GM12892 (cell line): ENCODE measurements around the gene VPS16.
"Not testable (repeated sequence)": the region's sequence is repeated elsewhere in the genome, so short reads cannot be mapped to it uniquely, and the experiment has no call there.

Source experiments
- DNase-seq: peaks from one replicate; pipeline ENCODE4 v3.0.0; 2011; ENCODE audit not compliant: insufficient read length
- FAIRE-seq: peaks from 2 replicates; lab custom pipeline; 2011; peaks lifted over from hg19 to GRCh38; lab: Jason Lieb, UNC
- POLR2A ChIP-seq: IDR thresholded peaks from 2 replicates; pipeline ENCODE4 v1.6.1; 2011; ENCODE audit warnings: low read depth, low read length, control low read depth
- POLR2AphosphoS5 ChIP-seq: IDR thresholded peaks from 2 replicates; pipeline ENCODE4 v1.6.1; 2011; ENCODE audit warnings: low read depth, low read length, control low read depth
- TAF1 ChIP-seq: IDR thresholded peaks from 2 replicates; pipeline ENCODE4 v1.6.1; 2011; ENCODE audit warnings: low read depth, mild to moderate bottlenecking, control low read depth, low read length, borderline replicate concordance

VPS16 gene

DNA sequence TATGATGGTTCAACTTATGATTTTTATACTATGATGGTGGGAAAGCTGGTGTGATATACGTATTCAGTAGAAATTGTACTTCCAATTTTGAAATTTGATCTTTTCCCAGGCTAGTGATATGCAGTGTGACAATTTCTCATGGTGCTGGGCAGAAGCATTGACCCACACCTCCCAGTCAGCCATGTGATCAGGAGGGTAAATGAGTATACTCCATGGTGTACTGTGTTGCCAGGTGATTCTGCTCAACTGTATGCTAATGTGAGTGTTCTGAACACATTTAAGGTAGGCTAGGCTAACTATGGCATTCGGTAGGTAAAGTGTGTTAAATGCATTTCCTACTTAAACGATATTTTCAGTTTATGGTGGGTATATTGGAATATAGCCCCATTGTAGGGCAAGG is 51.8 kb downstream of the VPS16 start:
- DNase-seq = no peak
- no peak for FAIRE-seq
- TF ChIP-seq POLR2AphosphoS5 (no peak), POLR2A (no peak), TAF1 (no peak)

DNA sequence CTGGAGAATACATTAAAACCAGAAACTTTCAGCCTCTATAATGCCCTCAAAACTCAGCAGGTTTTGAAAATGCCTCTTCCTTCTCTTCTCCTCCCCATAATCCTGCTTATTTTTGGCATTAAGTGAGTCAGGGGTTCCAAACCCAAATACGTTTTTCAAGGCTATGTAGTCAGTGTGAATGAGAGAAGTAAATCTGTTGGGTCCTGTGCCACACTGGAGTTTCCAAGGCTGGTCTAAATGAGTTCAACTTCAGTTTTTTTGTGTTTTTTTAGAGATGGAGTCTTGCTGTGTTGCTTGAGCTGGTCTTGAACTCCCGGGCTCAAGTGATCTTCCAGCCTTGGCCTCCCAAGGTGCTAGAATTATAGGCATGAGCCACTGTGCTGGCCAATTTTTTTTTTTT is 53.7 kb downstream of the VPS16 start:
- FAIRE-seq (no peak), DNase-seq (no peak)
- no peak for TF ChIP-seq POLR2AphosphoS5
- TF ChIP-seq POLR2A = no peak
- no peak for TF ChIP-seq TAF1

DNA sequence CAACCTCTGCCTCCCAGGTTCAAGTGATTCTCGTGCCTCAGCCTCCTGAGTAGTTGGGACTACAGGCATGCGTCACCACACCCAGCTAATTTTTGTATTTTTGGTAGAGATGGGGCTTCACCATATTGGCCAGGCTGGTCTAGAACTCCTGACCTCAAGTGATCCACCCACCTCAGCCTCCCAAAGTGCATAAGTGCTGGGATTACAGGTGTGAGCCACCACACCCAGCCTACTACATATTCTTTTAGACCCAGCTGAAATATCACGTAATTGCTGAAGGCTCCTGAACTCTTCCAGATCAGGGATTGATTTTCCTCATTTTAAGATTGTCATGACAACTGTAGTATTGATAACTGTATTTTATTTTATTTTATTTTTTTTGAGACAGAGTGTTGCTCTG is 54.6 kb downstream of the VPS16 start:
- not testable (repeated sequence) for DNase-seq, FAIRE-seq

DNA sequence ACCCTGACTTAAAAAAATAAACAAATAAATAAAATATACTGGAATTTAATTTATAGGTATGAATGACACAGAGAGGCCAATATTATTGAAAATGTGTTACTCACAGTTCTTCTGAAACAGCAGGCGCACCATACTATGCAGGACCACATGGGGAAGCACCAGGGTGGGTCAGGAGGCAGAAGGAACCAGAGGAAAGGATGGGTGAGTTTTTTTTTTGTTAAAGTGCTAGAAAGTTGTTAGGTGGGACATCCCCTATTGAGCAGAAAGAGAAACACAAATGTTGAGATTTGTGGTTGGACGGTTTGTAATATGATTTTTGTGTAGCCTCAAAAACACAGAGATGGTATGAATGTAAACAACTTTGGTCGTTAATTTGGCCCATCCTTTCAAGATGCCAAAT is 58.7 kb downstream of the VPS16 start:
- DNase-seq = no peak
- TF ChIP-seq POLR2A (no peak), POLR2AphosphoS5 (no peak), TAF1 (no peak)
- FAIRE-seq = peak; percentile 66

DNA sequence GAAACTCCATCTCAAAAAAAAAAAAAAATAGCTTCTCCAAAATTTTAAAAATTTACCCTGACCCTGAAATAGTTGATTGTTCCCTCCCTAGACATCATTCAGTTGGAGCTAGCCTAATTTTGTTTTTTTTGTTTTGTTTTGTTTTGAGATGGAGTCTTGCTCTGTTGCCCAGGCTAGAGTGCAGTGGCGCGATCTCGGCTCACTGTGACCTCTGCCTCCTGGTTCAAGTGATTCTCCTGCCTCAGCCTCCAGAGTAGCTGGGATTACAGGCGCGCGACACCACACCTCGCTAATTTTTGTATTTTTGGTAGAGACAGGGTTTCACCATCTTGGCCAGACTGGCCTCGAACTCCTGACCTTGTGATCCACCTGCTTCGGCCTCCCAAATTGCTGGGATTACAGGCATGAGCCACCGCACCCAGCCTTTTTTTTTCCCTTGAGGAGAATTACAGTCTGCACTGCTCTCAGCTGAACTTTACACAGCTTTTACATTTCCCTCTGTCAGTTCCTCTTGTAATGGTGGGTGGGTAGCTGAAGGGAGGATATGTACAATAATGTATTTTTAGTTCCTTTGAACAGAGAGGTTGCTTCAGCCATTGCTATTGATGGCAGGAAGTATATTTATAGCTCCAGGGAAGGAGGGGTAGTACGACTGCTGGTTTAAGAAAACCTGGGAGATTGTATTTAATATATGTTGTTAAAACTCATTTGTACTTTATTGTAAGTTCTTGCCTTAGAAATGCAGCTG is 60.5 kb downstream of the VPS16 start:
- FAIRE-seq (peak; percentile 78), DNase-seq (peak; percentile 19)
- TF ChIP-seq POLR2A = no peak
- TF ChIP-seq POLR2AphosphoS5 = no peak
- no peak for TF ChIP-seq TAF1

DNA sequence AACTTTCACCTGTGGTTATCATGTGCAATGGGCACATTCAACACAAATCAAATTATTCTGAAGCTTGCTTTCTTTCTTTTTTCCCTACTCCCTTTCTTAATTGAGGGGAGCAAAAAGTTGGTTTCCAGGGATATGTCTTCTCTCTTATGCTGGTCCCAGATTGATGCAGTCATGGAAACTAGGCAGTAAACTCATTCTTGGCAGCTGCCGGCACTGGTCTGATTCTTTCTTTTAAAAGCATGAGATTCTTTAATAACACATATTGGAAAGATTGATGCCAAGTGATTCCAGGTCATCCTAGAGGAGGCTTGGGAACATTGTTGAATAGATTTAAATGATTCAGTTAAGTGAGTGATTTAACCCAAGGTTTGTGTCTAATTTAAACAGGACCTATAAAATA is 61.7 kb downstream of the VPS16 start:
- FAIRE-seq = no peak
- TF ChIP-seq POLR2AphosphoS5 = no peak
- TF ChIP-seq TAF1 = no peak
- TF ChIP-seq POLR2A = no peak
- DNase-seq = no peak

DNA sequence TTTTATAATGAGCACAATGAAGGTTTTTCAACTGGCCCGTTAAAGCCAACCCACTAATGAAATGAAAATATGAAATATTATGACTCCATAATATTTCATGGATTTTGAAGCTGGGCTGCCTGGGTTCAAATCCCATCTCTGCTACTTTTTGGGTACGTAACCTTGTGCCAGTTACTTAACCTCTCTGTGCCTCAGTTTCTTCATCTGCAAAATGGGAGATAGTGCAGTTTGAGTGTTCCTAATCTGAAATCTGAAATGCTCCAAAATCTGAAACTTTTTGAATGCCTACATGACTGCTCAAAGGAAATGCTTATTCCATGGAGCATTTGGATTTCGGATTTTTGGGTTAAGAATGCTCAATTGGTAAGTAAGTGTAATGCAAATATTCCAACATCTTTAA is 62.3 kb downstream of the VPS16 start:
- DNase-seq (no peak), FAIRE-seq (no peak)
- TF ChIP-seq POLR2A = no peak
- TF ChIP-seq TAF1 = no peak
- no peak for TF ChIP-seq POLR2AphosphoS5

DNA sequence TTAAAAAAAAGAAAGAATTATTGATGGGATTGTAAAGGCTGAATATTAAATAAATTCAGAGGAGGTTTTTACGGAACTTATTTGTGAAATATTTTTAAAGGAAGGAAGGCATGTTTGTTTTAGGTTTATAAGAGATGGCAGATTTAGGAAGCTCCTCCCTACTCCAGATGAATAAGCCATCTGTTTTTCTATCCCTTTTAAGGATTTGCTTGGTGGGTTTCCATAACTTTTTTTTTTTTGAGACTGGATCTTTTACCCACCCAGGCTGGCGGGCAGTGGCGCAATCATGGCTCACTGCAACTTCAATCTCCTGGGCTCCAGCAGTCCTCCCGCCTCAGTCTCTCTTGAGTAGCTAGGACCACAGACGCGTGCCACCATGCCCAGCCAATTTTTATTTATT is 63.1 kb downstream of the VPS16 start:
- TF ChIP-seq POLR2AphosphoS5 (no peak), POLR2A (no peak), TAF1 (no peak)
- DNase-seq (no peak), FAIRE-seq (no peak)

DNA sequence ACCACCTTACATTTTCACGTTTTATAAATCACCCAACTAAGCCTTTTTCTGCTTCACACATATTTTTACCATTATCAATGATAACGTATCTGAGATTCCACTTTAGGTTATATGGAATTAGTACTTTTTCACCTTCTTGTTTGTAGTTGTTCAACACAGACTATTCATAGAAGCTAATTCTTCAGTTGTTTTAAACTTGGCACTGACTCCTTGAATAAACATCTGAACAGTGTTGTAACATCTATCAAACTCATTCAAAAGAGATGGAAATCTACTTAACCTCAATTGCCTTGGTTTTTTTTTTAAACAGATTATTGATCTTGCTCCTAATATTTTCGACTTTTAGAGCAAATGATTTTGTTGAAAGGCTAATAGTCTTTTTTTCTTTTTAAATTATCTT is 67.0 kb downstream of the VPS16 start:
- DNase-seq (no peak), FAIRE-seq (no peak)
- TF ChIP-seq POLR2AphosphoS5 (no peak), TAF1 (no peak), POLR2A (no peak)

DNA sequence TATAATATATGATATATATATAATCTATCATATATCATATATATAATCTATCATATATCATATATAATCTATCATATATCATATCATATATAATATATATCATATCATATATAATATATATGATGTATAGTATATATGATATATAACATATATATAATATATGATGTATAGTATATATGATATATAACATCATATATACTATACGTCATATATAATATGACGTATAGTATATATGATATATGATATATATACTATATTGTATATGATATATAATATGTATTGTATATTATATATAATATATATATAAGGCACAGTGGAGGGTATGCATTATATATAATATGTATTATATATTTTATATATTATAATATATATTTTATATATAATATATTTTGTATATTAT is 69.4 kb downstream of the VPS16 start:
- TF ChIP-seq TAF1 (no peak), POLR2A (no peak), POLR2AphosphoS5 (no peak)
- DNase-seq = no peak
- FAIRE-seq = no peak

DNA sequence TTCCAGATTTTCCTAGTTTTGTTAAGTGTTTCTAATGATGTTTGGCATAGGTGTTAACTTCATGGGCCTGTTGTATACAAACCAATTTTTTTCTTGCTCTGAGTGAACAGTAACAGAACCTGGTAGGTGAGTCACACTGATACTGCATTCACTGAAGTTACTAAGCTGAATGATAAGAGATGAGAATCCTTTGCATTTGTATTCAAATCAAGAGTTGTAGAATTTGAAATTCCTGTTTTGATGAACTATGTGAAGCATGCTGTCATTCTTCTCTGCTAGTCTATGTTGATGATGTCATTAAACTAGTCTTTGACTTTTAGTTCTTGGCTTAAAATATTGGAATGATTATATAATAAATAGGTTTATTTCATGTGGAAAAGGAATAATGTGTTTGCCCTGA is 70.7 kb downstream of the VPS16 start:
- no peak for DNase-seq
- no peak for TF ChIP-seq TAF1
- TF ChIP-seq POLR2A = no peak
- no peak for TF ChIP-seq POLR2AphosphoS5
- FAIRE-seq = no peak

DNA sequence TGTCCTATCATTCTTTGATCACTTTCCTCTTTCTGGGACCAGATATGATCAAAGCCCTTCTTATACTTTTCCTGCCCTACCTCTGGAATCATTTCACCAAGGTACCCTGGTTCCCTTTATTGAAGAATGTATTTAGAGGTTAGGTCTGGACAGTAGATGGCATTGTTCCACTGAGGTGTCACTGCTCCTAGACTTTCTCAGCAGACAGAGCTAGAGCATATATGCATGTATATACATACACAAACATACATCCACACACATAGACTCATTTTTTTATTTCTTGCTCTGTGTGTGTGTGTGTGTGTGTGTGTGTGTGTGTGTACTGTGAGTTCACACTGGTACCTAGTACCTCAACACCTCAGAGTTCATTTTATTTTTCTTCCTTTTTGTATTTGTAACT is 73.6 kb downstream of the VPS16 start:
- TF ChIP-seq POLR2AphosphoS5 = no peak
- no peak for TF ChIP-seq POLR2A
- DNase-seq = no peak
- no peak for FAIRE-seq
